ENCODE data around the gene HDAC4.

- no peak for TF ChIP-seq MAX (IDR thresholded peaks at IDR 0.05)
- TF ChIP-seq, protein P1, sequence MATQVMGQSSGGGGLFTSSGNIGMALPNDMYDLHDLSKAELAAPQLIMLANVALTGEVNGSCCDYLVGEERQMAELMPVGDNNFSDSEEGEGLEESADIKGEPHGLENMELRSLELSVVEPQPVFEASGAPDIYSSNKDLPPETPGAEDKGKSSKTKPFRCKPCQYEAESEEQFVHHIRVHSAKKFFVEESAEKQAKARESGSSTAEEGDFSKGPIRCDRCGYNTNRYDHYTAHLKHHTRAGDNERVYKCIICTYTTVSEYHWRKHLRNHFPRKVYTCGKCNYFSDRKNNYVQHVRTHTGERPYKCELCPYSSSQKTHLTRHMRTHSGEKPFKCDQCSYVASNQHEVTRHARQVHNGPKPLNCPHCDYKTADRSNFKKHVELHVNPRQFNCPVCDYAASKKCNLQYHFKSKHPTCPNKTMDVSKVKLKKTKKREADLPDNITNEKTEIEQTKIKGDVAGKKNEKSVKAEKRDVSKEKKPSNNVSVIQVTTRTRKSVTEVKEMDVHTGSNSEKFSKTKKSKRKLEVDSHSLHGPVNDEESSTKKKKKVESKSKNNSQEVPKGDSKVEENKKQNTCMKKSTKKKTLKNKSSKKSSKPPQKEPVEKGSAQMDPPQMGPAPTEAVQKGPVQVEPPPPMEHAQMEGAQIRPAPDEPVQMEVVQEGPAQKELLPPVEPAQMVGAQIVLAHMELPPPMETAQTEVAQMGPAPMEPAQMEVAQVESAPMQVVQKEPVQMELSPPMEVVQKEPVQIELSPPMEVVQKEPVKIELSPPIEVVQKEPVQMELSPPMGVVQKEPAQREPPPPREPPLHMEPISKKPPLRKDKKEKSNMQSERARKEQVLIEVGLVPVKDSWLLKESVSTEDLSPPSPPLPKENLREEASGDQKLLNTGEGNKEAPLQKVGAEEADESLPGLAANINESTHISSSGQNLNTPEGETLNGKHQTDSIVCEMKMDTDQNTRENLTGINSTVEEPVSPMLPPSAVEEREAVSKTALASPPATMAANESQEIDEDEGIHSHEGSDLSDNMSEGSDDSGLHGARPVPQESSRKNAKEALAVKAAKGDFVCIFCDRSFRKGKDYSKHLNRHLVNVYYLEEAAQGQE (IDR thresholded peaks at IDR 0.05; ENCODE audit: low read depth) = no peak
- no peak for TF ChIP-seq CREB1 (IDR thresholded peaks at IDR 0.05; ENCODE audit: low read depth)
- no peak for TF ChIP-seq FOXM1 (IDR thresholded peaks at IDR 0.05; ENCODE audit: borderline replicate concordance, low read depth)
- TF ChIP-seq RAD21 (IDR thresholded peaks at IDR 0.05; ENCODE audit: low read depth) = no peak
- no peak for TF ChIP-seq YY1 (IDR thresholded peaks at IDR 0.05; ENCODE audit: low read depth)
- TF ChIP-seq ZBTB7A (IDR thresholded peaks at IDR 0.05; ENCODE audit: low read depth) = no peak
- no peak for TF ChIP-seq TAF1 (IDR thresholded peaks at IDR 0.05; ENCODE audit: low read depth)
These were observed 201.6 kb downstream of the HDAC4 start for GRCh38 chr2:239199041-239199768.

All from Ishikawa (cell line).